ENCODE data around the gene OAF.
"Not testable (repeated sequence)": the region's sequence is repeated elsewhere in the genome, so short reads cannot be mapped to it uniquely, and the experiment has no call there.

OAF gene

DNA sequence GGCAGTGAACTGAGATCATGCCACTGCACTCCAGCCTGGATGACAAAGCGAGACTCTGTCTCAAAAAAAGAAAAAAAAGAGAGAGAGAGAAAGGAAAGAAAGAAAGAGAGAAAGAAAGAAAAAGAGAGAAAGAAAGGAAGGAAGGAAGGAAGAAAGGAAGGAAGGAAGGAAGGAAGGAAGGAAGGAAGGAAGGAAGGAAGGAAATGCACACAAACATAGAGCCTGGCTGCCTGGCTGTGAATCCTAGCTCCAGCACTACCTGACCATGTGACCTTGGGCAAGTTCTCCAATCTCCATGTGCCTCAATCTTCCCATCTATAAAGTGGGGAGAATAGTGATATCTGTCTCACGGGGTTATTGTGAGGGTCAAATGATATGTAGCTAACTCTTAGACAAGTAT, 63.1 kb downstream of the OAF start:
- DNase-seq, result not testable (repeated sequence)

- no peak for DNase-seq
These were observed 68.7 kb downstream of the OAF start for GRCh38 chr11:120279502-120279901.

All from fibroblast of skin of right quadriceps (primary cell).